Measurements from ENCODE around the gene ADD3. TPM values are rescaled to one million over a fixed set of nuclear protein-coding genes. Genes with fewer than 3 reads are reported as not detected.

ADD3 gene
- total and polyA plus RNA-seq, 4 donors = 15.4 to 55.9 (median 22.8) TPM

DNA sequence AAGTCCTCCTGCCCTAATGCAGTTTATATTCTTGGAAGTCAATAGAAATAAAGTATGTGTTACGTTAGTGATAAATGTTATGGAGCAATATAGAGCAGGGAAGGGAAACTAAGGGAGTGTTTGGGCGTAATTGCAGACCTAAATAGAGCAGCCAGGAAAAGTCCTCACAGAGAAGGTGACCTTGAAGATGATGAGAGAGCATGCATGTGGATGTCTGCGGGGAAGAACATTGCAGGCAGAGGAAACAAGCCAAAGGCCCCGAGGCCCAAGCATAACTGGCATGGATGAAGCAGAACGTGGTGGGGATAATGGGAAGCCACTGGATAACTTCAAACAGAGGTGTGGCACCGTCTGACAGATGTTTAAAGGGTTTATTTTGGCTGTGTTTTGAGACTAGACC, 12.5 kb downstream of the ADD3 start:
- TF ChIP-seq, protein P1, sequence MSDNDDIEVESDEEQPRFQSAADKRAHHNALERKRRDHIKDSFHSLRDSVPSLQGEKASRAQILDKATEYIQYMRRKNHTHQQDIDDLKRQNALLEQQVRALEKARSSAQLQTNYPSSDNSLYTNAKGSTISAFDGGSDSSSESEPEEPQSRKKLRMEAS (IDR thresholded peaks at IDR 0.05) = no peak
- TF ChIP-seq, protein P2, sequence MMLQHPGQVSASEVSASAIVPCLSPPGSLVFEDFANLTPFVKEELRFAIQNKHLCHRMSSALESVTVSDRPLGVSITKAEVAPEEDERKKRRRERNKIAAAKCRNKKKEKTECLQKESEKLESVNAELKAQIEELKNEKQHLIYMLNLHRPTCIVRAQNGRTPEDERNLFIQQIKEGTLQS (IDR thresholded peaks at IDR 0.05) = no peak
- no peak for TF ChIP-seq RXRA (IDR thresholded peaks at IDR 0.05)
- TF ChIP-seq, protein P3, sequence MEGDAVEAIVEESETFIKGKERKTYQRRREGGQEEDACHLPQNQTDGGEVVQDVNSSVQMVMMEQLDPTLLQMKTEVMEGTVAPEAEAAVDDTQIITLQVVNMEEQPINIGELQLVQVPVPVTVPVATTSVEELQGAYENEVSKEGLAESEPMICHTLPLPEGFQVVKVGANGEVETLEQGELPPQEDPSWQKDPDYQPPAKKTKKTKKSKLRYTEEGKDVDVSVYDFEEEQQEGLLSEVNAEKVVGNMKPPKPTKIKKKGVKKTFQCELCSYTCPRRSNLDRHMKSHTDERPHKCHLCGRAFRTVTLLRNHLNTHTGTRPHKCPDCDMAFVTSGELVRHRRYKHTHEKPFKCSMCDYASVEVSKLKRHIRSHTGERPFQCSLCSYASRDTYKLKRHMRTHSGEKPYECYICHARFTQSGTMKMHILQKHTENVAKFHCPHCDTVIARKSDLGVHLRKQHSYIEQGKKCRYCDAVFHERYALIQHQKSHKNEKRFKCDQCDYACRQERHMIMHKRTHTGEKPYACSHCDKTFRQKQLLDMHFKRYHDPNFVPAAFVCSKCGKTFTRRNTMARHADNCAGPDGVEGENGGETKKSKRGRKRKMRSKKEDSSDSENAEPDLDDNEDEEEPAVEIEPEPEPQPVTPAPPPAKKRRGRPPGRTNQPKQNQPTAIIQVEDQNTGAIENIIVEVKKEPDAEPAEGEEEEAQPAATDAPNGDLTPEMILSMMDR (IDR thresholded peaks at IDR 0.05; ENCODE audit: low read depth, low read length, missing input control) = no peak
- no peak for TF ChIP-seq SP1 (IDR thresholded peaks at IDR 0.05)
- TF ChIP-seq FOXA2 (IDR thresholded peaks at IDR 0.05) = no peak
- no peak for TF ChIP-seq EGR1 (IDR thresholded peaks at IDR 0.05; ENCODE audit: low read depth in 2 of 2)
- TF ChIP-seq RAD21 (IDR thresholded peaks at IDR 0.05) = no peak
- TF ChIP-seq GABPA (IDR thresholded peaks at IDR 0.05 in 1 of 2, conservative IDR thresholded peaks at IDR 0.05 in 1 of 2) = no peak
- no peak for TF ChIP-seq HNF4G (IDR thresholded peaks at IDR 0.05)
- TF ChIP-seq YY1 (IDR thresholded peaks at IDR 0.05) = no peak
- TF ChIP-seq JUND (IDR thresholded peaks at IDR 0.05) = no peak
- TF ChIP-seq TAF1 (conservative IDR thresholded peaks at IDR 0.05) = no peak
- no peak for TF ChIP-seq NR2F2 (IDR thresholded peaks at IDR 0.05)
- TF ChIP-seq FOXA1 (IDR thresholded peaks at IDR 0.05) = no peak
- TF ChIP-seq, protein P4, sequence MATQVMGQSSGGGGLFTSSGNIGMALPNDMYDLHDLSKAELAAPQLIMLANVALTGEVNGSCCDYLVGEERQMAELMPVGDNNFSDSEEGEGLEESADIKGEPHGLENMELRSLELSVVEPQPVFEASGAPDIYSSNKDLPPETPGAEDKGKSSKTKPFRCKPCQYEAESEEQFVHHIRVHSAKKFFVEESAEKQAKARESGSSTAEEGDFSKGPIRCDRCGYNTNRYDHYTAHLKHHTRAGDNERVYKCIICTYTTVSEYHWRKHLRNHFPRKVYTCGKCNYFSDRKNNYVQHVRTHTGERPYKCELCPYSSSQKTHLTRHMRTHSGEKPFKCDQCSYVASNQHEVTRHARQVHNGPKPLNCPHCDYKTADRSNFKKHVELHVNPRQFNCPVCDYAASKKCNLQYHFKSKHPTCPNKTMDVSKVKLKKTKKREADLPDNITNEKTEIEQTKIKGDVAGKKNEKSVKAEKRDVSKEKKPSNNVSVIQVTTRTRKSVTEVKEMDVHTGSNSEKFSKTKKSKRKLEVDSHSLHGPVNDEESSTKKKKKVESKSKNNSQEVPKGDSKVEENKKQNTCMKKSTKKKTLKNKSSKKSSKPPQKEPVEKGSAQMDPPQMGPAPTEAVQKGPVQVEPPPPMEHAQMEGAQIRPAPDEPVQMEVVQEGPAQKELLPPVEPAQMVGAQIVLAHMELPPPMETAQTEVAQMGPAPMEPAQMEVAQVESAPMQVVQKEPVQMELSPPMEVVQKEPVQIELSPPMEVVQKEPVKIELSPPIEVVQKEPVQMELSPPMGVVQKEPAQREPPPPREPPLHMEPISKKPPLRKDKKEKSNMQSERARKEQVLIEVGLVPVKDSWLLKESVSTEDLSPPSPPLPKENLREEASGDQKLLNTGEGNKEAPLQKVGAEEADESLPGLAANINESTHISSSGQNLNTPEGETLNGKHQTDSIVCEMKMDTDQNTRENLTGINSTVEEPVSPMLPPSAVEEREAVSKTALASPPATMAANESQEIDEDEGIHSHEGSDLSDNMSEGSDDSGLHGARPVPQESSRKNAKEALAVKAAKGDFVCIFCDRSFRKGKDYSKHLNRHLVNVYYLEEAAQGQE (IDR thresholded peaks at IDR 0.05) = no peak
- TF ChIP-seq, protein P5, sequence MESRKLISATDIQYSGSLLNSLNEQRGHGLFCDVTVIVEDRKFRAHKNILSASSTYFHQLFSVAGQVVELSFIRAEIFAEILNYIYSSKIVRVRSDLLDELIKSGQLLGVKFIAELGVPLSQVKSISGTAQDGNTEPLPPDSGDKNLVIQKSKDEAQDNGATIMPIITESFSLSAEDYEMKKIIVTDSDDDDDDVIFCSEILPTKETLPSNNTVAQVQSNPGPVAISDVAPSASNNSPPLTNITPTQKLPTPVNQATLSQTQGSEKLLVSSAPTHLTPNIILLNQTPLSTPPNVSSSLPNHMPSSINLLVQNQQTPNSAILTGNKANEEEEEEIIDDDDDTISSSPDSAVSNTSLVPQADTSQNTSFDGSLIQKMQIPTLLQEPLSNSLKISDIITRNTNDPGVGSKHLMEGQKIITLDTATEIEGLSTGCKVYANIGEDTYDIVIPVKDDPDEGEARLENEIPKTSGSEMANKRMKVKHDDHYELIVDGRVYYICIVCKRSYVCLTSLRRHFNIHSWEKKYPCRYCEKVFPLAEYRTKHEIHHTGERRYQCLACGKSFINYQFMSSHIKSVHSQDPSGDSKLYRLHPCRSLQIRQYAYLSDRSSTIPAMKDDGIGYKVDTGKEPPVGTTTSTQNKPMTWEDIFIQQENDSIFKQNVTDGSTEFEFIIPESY (IDR thresholded peaks at IDR 0.05) = no peak
- no peak overlapping the region for H3K9ac ChIP-seq (ENCODE audit: low read depth in 1 of 2, low read length in 2 of 2)
- no peaks in the 10 kb centered on the region for H3K36me3 ChIP-seq (ENCODE audit: control insufficient read depth in 4 of 4, insufficient read depth in 3 of 4, low read depth in 1 of 4, low read length in 3 of 4)
- H3K27me3 ChIP-seq (ENCODE audit: control insufficient read depth in 4 of 4, insufficient read depth in 4 of 4, low read length in 3 of 4) = no peaks in the 10 kb centered on the region
- 89% methylated on average over 6 of the region's 6 CpGs for WGBS
- no peaks in the 10 kb centered on the region for H3K9me3 ChIP-seq (ENCODE audit: control insufficient read depth in 4 of 4, low read length in 3 of 4)
- no peak overlapping the region for H3K4me3 ChIP-seq (ENCODE audit: low read depth in 1 of 3, low read length in 3 of 3)
- no peak for DNase-seq (ENCODE audit: low spot score)
- H3K27ac ChIP-seq (ENCODE audit: low read depth in 1 of 2, low read length in 2 of 2) = no peak overlapping the region
- H3K4me1 ChIP-seq (ENCODE audit: control insufficient read depth in 4 of 4, insufficient read depth in 4 of 4, low read length in 3 of 4) = peaks cover 0 to 2% (median 0%) of the 10 kb centered on the region in 4 donors
